Activated CD8-positive, alpha-beta memory T cell treated with anti-CD3 and anti-CD28 coated beads, Interleukin-2, amount 10 ng/mL, durations not matched to agents 7 days and 5 days (primary cell): ENCODE results near the gene MMADHC. TPM values are rescaled to one million over a fixed set of nuclear protein-coding genes. Genes with fewer than 3 reads are reported as not detected.
A peak's percentile ranks its signal among the peaks of the same experiment; 100 is the strongest.

Experiments
- ATAC-seq: fragments of 150-1000 bp; cut with Tn5 transposase; one replicate; pipeline ENCODE4 v1.10.0; 2021; ENCODE audit warnings: moderate library complexity
- CTCF ChIA-PET: fragments of 350-600 bp; sonication (Branson Sonifier 250); formaldehyde crosslinking; loops from one replicate; lab custom pipeline; 2021; ENCODE audit warnings: antibody characterized with exemption; lab: Charles Lee
- DNase-seq: peaks from one replicate; pipeline ENCODE4 v3.0.0-alpha.2; 2020
- H3K27ac Mint-ChIP-seq: one replicate; pipeline ENCODE4 v1.8.0; 2021; ENCODE audit warnings: mild to moderate bottlenecking, mixed read lengths
- H3K27me3 Mint-ChIP-seq: one replicate; pipeline ENCODE4 v1.8.0; 2021; ENCODE audit warnings: mixed read lengths
- H3K36me3 Mint-ChIP-seq: one replicate; pipeline ENCODE4 v1.8.0; 2021; ENCODE audit warnings: mild to moderate bottlenecking, mixed read lengths
- H3K4me1 Mint-ChIP-seq: one replicate; pipeline ENCODE4 v1.8.0; 2021; ENCODE audit warnings: mixed read lengths
- H3K4me3 Mint-ChIP-seq: one replicate; pipeline ENCODE4 v1.8.0; 2021; ENCODE audit warnings: mild to moderate bottlenecking, moderate library complexity, mixed read lengths
- H3K9me3 Mint-ChIP-seq: one replicate; pipeline ENCODE4 v1.8.0; 2022; ENCODE audit warnings: low read depth, mixed read lengths
- total RNA-seq, 2 experiments: library from RNA; stranded (reverse); gene quantifications; one replicate each; pipeline ENCODE4 v1.2.3, GENCODE V29; 2021

The MMADHC gene
- total RNA-seq, 2 experiments from 2014 or later, result 82.1 to 111 TPM

DNA sequence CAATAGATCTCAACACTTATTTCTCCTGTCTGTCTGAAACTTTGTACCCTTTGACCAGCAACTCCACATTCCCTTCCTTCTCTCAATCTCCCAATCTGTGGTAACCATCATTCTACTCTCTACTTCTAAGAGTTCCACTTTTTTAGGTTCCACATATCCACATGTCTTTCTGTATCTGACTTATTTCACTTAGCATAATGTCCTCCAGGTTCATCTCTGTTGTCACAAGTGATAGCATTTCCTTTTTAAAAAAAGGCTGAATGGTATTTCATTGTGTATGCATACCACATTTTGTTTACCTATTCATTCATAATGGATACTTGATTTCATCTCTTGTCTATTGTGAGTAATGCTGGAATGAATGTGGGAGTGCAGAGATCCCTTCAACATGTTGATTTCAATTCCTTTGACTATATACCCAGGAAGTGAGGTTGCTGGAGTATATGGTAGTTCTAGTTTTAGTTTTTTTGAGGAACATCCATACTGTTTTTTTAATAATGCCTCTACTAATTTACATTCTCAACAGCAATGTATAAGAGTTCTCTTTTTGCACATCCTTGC is 18.8 kb upstream of the MMADHC start:
- peaks cover 1% of the 10 kb centered on the region for H3K36me3 Mint-ChIP-seq
- H3K9me3 Mint-ChIP-seq, result no peaks in the 10 kb centered on the region
- H3K27ac Mint-ChIP-seq, result no peak overlapping the region
- ATAC-seq (no peak), DNase-seq (no peak)
- CTCF ChIA-PET, result no interaction called here
- peaks cover 6% of the 10 kb centered on the region for H3K4me1 Mint-ChIP-seq
- no peak overlapping the region for H3K4me3 Mint-ChIP-seq
- peaks cover 12% of the 10 kb centered on the region for H3K27me3 Mint-ChIP-seq

DNA sequence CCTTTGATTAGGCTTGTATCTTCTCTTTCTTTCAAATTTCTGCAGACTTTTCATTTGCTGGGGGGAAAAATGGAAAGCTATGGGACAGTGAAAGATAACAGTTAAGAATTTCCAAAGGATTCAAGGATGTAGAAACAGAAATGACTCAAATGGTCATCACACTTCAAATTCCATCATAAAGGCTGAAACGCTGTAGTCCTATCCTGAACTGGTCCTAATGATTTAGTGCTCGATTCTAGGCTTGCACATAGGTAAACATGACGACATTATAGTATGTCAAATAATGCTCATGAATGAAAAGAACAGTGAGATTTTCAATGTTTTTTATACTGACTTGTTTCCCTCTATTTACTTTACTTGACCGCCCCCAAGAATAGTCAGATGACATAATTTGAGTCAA is 15.7 kb upstream of the MMADHC start:
- no peak for ATAC-seq
- DNase-seq, result no peak
- Mint-ChIP-seq H3K4me3 (no peak overlapping the region), H3K9me3 (no peaks in the 10 kb centered on the region), H3K36me3 (peaks cover 1% of the 10 kb centered on the region), H3K27ac (no peak overlapping the region), H3K4me1 (peaks cover 9% of the 10 kb centered on the region), H3K27me3 (peaks cover 13% of the 10 kb centered on the region)
- CTCF ChIA-PET, result interaction anchor here (1.1 kb wide), 1 partner anchor 1636 kb away, joined by 3 read pairs; no protein-coding TSS in a partner anchor

DNA sequence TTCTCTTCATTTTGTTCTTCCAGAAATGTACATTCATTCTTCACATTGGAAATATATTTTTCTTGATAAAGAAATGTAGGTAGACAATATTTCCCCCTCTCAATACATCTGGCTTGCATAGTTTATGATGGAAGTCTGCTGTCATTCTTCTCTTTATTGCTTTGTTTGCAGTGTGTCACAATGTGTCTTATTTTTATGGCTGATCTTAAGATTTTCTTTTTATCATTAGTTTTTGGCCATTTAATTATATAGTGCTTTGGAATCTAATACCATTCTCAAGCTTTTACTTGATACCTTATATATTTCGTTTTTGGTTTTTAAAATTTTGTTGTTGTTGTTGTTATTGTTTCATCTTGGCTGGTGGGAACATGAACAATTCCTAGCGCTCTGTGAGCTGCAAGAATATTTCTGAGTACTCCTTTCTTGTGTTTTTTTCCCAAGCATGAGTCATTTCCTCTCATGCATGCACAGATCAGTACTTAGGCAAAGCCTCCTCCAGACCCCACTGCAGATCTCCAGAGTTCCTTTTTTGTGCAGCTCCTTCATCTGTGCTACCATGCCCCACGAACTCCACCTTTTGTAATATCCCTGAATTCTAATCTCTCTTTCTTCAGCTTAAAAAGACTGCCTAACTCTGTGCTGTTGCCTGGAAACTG is 13.7 kb upstream of the MMADHC start:
- Mint-ChIP-seq H3K27ac (no peak overlapping the region), H3K27me3 (peaks cover 10% of the 10 kb centered on the region), H3K4me1 (peaks cover 22% of the 10 kb centered on the region), H3K36me3 (peaks cover 1% of the 10 kb centered on the region), H3K9me3 (no peaks in the 10 kb centered on the region), H3K4me3 (no peak overlapping the region)
- no peak for DNase-seq
- CTCF ChIA-PET, result interaction anchor here (0.8 kb wide), 1 partner anchor 1637 kb away, joined by 3 read pairs; no protein-coding TSS in a partner anchor
- ATAC-seq, result no peak

DNA sequence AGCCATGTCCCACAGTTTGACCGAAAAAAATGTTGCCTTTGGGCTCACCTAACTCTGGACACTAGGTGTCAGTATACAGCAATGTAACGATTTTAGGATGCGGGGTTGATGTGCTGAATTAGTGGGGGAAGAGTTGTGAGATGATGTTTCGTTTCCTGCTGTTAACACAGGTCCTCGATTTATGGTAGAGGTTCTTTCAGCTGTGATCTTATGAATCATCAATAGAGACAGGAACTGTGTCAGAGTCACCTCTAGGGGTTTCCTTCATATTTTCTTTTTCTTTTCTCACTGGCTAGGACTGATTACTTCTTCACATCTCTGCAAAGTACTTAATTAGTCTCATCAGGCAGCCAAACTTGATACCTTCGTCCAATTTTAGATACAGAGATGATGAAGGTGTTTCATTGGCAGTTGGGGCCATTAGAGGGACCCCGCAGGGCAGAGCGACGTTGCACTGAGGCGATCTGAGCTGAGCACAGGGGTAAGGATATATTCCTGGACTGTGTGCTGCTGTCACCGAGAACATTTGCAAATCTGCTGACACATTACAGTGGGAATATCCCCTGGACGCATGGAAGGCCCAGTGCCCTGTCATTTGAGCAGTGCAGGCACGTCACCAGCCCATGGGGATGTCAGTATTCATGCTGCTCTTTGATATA is 10.2 kb upstream of the MMADHC start:
- Mint-ChIP-seq H3K27ac (peak overlapping the region; percentile 54), H3K4me3 (peak overlapping the region; percentile 28), H3K4me1 (peaks cover 22% of the 10 kb centered on the region), H3K9me3 (no peaks in the 10 kb centered on the region), H3K36me3 (peaks cover 1% of the 10 kb centered on the region), H3K27me3 (peaks cover 12% of the 10 kb centered on the region)
- CTCF ChIA-PET, result interaction anchor here (0.7 to 1.8 kb wide), 7 partner anchors 10 to 1641 kb away, joined by 3 to 8 read pairs (median 3); partner anchors contain the start of gene MMADHC
- DNase-seq, result peak; percentile 69
- ATAC-seq, result peak; percentile 99

DNA sequence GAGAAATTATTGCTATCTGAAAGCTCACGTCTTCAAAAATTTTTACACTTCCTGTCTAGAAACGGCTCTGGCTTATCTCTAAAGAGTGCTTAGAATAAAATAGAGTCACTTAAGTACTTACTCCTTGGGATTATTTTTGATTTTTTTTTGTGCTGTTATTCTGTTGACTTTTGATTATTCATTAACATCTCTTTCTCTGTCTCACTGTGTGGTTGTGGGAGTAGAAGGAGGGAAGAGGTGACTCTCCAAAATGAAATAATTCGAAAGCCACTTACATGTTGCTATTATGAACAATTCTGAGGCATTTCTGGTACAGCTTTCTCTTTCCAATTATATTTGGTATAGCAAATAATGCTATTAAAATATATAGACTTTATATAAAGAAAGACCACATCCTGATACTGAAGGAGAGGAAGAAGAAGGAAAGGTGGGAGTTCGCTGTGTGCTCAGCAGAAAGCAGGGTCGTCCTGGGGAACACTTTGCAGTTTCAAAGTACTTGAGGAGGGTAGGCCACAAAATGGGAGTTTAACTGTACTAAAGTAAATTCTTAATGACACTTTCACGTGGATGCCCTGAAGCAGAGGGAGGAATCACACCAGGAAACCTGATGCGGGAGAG is 9.6 kb upstream of the MMADHC start:
- CTCF ChIA-PET, result interaction anchor here (0.7 to 1.8 kb wide), 2 partner anchors 1455 to 1642 kb away, joined by 3 to 6 read pairs; no protein-coding TSS in a partner anchor
- peaks cover 22% of the 10 kb centered on the region for H3K4me1 Mint-ChIP-seq
- DNase-seq (no peak), ATAC-seq (peak; percentile 6)
- H3K4me3 Mint-ChIP-seq, result peak overlapping the region; percentile 28
- H3K36me3 Mint-ChIP-seq, result peaks cover 1% of the 10 kb centered on the region
- H3K27me3 Mint-ChIP-seq, result peaks cover 17% of the 10 kb centered on the region
- H3K9me3 Mint-ChIP-seq, result no peaks in the 10 kb centered on the region
- H3K27ac Mint-ChIP-seq, result peak overlapping the region; percentile 54

DNA sequence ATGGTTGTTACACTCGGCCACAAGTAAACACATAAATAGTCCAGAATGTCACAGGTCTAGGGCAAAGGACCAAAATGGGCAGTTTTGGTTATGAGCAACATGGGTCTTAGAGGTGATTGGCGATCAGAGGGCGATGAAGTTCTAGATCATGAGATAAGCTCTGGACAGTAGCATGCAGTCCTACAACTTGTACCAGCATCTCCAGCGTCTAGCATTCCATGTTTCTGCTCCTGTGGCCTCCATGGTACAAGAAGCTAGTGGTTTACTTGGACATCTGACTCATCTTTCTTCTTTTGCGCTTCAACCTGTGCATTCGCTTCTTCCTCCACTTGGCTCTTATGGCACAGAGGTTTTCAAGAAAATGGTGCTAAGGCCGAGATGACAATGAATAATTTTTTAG is 8.9 kb upstream of the MMADHC start:
- Mint-ChIP-seq H3K36me3 (peaks cover 2% of the 10 kb centered on the region), H3K9me3 (no peaks in the 10 kb centered on the region), H3K27ac (no peak overlapping the region), H3K4me1 (peaks cover 17% of the 10 kb centered on the region), H3K27me3 (peaks cover 21% of the 10 kb centered on the region), H3K4me3 (no peak overlapping the region)
- CTCF ChIA-PET, result interaction anchor here (0.7 to 1.8 kb wide), 2 partner anchors 1455 to 1643 kb away, joined by 3 to 6 read pairs; no protein-coding TSS in a partner anchor
- ATAC-seq, result no peak
- DNase-seq, result no peak

DNA sequence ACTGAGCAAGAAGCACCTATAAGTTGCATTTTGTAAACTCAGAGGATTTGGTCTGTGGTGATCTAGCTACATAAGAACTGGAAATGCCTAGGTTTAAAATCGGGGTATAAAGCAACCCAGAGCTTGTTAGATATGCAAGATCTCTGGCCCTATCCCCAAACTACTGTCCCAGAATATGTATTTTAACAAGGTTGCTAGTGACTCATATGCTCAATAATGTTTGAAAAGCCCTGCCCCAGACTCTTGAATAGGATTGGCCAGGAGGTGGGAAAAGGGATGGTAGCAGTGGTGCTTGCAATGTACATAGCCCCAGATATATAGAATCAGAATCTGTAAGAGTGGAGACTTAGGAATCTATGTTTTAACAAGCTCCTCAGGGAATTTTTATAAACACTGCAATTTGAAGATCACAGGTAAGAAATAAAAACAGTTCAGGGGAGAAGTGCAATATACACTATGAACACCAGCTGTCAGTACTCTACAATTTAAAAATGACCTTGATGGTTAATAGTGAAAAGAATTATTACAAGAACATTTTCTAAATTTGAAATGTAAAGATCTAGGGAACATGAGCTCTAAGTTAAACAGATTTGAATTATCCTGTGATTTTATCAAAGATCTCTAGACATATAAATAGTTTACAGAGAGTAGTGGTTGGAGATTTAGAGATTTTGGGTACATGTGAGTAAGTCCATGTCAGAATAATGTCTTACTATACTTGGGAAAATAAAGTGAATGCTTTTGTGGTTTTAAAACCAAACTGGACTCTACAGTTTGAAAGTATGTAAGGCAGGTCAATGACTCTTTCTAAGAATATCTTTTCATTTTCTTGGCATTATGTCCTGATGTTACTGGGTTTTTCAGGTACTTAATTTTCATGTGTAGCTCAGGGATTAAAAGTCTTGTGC is 7.7 kb upstream of the MMADHC start:
- no peak for ATAC-seq
- H3K27ac Mint-ChIP-seq, result no peak overlapping the region
- CTCF ChIA-PET, result interaction anchor here (0.5 to 1.3 kb wide), 5 partner anchors 8 to 1644 kb away, joined by 3 to 4 read pairs (median 3); partner anchors contain the start of gene MMADHC

DNA sequence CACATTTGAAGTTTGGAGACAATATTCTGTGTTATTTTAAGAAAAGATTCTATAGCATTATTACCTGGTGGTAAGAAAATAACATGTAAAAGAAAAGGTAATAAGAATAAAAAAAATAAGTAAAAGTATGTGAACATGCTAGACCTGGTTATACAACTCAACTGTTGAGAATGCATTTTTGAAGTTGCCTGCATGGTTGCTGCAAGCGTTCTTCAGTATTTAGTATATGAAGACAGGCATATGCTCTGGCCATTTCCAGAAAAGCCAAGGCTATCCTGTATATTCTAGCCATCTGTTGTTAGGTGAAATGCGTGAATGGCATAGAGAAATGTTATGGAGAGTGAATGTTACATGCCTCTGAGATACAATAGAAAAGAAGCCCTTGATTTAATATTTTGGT is 6.8 kb upstream of the MMADHC start:
- H3K27me3 Mint-ChIP-seq, result peaks cover 27% of the 10 kb centered on the region
- no peak overlapping the region for H3K4me3 Mint-ChIP-seq

More for the DNA sequence above, 7.7 kb upstream of the MMADHC start:
- peaks cover 2% of the 10 kb centered on the region for H3K36me3 Mint-ChIP-seq
- no peak overlapping the region for H3K4me3 Mint-ChIP-seq
- DNase-seq, result no peak
- no peaks in the 10 kb centered on the region for H3K9me3 Mint-ChIP-seq
- H3K4me1 Mint-ChIP-seq, result peaks cover 13% of the 10 kb centered on the region
- H3K27me3 Mint-ChIP-seq, result peaks cover 23% of the 10 kb centered on the region

DNA sequence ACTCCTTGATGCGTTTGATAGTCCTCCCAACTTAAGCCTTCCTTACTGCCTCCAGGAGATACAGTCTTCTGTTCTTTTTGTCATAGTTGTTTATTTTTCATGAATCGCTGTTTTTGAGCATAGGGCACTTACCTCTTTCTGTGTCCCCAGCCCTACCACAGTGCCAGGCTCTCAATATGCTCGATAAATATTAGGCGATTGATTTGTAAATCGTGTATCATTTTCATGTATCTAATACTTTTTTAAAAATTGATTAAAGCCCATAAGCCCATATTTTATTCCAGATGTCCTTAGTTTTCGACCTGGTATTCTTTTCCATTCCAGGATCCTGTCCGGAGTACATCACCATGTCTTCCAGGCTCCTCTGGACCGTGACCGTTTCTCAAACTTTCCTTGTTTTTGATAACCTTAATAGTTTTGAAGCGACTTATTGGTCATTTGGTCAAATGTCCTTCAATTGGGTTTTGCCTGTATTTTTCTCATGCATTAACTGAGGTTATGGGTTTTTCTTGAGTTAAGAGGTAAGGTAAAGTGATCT is 444 bp upstream of the MMADHC start:
- no peak for ATAC-seq
- Mint-ChIP-seq H3K4me3 (peak overlapping the region; percentile 100), H3K36me3 (peaks cover 27% of the 10 kb centered on the region), H3K27ac (peak overlapping the region; percentile 99), H3K9me3 (no peaks in the 10 kb centered on the region), H3K4me1 (peaks cover 36% of the 10 kb centered on the region), H3K27me3 (peaks cover 21% of the 10 kb centered on the region)
- DNase-seq, result no peak
- CTCF ChIA-PET, result interaction anchor here (0.8 to 1.0 kb wide), 4 partner anchors 10 to 27 kb away, joined by 3 to 4 read pairs (median 3); no protein-coding TSS in a partner anchor

More for the DNA sequence above, 6.8 kb upstream of the MMADHC start:
- ATAC-seq (no peak), DNase-seq (no peak)
- Mint-ChIP-seq H3K9me3 (no peaks in the 10 kb centered on the region), H3K27ac (no peak overlapping the region), H3K4me1 (peaks cover 13% of the 10 kb centered on the region), H3K36me3 (peaks cover 2% of the 10 kb centered on the region)
- CTCF ChIA-PET, result interaction anchor here (0.7 to 1.0 kb wide), 2 partner anchors 1644 to 1645 kb away, joined by 3 read pairs; no protein-coding TSS in a partner anchor

DNA sequence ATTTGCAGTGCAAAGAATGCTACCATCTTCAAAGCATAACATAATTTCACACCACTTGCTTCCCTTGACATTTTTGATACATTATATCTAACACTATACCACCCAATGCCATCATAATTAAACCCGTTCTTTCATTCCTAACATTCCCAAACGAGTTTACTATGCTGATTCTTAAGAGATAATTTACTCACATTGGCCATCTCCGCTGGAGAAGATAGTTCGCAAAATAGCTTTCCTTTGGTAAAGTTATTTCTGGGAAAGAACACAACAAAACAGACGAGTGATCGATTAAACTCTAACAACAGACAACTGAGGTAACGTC is 716 bp downstream of the MMADHC start:
- Mint-ChIP-seq H3K27ac (peak overlapping the region; percentile 99), H3K4me3 (peak overlapping the region; percentile 100), H3K4me1 (peaks cover 43% of the 10 kb centered on the region), H3K9me3 (no peaks in the 10 kb centered on the region), H3K27me3 (peaks cover 12% of the 10 kb centered on the region), H3K36me3 (peaks cover 37% of the 10 kb centered on the region)
- ATAC-seq, result no peak
- no peak for DNase-seq
- CTCF ChIA-PET, result interaction anchor here (0.8 to 1.7 kb wide), 5 partner anchors 9 to 1652 kb away, joined by 3 to 5 read pairs (median 4); no protein-coding TSS in a partner anchor

DNA sequence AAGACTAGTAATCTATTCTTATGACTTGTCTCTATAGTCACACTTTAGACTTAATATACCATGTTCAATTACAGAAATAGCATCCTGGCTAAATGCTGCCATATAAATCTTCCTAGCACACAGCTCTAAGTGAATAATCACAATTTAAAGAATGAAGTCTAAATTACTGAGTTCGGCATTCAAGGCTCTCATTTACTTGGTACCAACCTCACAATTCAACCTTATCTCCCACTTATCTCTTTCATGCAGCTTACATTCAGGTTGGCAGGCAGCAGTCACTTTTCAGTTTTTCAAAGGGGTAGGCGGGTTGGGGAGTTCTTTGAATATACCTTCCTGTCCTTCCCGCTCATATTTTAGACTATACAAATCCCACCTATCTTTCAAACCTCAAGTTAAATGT is 1.5 kb downstream of the MMADHC start:
- CTCF ChIA-PET, result interaction anchor here (1.3 to 1.7 kb wide), 2 partner anchors 15 to 1653 kb away, joined by 4 to 5 read pairs; no protein-coding TSS in a partner anchor
- H3K36me3 Mint-ChIP-seq, result peaks cover 41% of the 10 kb centered on the region
- peak overlapping the region; percentile 100 for H3K4me3 Mint-ChIP-seq
- H3K27ac Mint-ChIP-seq, result peak overlapping the region; percentile 55
- H3K4me1 Mint-ChIP-seq, result peaks cover 46% of the 10 kb centered on the region
- DNase-seq (no peak), ATAC-seq (no peak)
- H3K27me3 Mint-ChIP-seq, result peaks cover 8% of the 10 kb centered on the region
- no peaks in the 10 kb centered on the region for H3K9me3 Mint-ChIP-seq
